GM18498 (cell line): ENCODE results near the gene PDIA2.
"Not testable (repeated sequence)": the region's sequence is repeated elsewhere in the genome, so short reads cannot be mapped to it uniquely, and the experiment has no call there.

Source experiments
- ATAC-seq: cut with Tn5 transposase; IDR thresholded peaks from one replicate; pipeline ENCODE4 v1.9.1; 2021; ENCODE audit warnings: mild to moderate bottlenecking, moderate library complexity; ENCODE audit not compliant: unreplicated experiment

Gene PDIA2

GRCh38 chr16:324451-325334 lies 41.7 kb downstream of the PDIA2 start:
- peak; percentile 56 for ATAC-seq

GRCh38 chr16:325375-326145 lies 42.6 kb downstream of the PDIA2 start:
- ATAC-seq, result no peak

DNA sequence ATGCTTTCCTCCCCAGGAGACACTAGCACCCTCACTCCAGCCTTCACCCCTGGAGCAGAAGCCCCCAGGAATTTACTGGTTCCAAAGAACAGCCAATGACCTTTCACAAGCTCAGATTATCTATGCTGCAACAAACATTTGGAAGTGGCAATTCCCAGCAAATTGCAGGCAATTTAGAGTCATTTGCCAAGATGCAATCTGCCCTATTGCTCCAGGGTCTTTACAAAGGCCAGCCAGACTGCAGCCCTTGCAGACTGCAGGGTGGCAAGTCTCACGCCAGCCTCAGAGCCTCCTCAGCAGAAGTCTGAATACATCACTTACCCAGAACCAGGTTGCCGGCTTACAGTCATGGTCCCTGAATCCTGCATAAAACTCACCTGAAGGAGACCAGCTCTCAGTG lies 47.8 kb downstream of the PDIA2 start:
- no peak for ATAC-seq

- not testable (repeated sequence) for ATAC-seq
Measured at GRCh38 chr16:331181-331814, 48.3 kb downstream of the PDIA2 start.

DNA sequence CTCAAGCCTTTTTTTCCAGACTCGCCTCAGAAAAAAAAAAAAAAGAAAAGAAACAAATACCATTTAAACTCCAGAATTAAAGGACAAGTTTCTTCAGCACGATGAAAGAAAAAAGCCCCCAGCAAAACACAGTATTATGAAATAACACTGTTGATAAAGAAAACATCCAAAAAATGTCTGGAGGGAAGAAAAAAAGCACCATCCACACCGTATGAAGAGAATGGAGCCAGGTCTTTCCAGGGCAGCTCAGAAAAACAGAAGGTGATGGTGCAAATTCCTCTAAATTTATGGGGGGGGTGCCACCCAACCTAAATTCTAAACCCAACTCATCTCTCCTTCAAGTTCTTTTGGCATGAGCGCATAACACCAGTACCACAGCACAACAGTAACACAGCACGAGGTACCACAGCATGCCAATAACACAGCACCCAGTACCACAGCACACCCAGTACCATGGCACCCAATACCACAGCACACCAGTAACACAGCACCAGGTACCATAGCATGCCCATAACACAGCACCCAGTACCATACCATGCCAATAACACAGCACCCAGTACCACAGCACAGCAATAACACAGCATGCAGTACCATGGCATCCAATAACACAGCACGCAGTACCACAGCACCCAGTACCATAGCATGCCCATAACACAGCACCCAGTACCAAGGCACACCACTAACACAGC lies 50.6 kb downstream of the PDIA2 start:
- ATAC-seq, result no peak

- not testable (repeated sequence) for ATAC-seq
Measured at GRCh38 chr16:334164-334832, 51.3 kb downstream of the PDIA2 start.

DNA sequence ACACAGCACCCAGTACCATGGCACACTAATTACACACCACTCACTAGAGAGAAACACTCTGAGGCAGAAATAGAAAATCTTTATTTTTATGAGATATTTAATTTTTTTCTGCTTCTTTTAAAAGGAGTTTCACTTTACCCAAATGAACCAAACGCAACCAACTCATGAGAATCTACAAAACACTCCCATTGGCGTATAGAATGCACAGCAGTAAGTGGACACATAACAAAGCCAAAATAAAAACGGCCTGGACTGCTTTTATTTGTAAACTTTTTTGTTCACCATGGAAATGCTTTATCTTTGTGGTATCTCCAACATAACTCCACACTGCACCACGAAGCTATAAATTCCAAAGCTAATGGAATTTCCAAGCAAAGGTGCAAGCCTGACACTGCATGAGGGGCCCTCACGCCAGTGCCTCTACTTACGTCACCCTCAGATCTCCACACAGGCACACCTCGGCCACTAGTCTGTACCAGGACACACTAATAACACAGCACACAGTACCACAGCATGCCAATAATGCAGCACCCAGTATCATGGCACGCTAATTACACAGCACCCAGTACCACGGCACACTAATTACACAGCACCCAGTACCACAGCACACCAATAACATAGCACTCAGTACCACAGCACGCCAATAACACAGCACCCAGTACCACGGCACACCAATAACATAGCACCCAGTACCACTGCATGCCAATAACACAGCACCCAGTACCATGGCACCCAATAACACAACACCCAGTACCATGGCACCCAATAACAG lies 52.1 kb downstream of the PDIA2 start:
- ATAC-seq, result not testable (repeated sequence)

DNA sequence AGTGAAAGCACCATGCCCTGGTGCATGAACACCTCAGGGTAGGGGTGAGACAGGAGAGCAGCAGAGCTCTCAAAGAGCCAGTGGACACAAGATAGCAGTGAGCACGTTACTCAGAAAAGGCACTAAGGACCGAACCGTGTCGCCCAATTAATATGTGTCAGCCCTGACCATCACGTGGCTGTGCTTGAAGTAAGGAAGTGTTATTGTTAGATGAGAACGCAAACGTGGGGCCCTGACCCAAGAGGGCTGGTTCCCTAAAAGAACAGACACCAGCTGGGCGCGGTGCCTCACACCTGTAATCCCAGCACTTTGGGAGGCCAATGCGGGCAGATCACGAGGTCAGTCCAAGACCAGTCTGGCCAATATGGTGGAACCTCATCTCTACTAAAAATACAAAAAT lies 53.3 kb downstream of the PDIA2 start:
- no peak for ATAC-seq
